22Rv1 (cell line): ENCODE measurements around the gene ST13.
"Not testable (repeated sequence)": the region's sequence is repeated elsewhere in the genome, so short reads cannot be mapped to it uniquely, and the experiment has no call there.

Experiments used
- H3K27ac ChIP-seq: fragments of 450-650 bp; 2 replicates; pipeline ENCODE4 v1.5.1; 2017
- CTCF ChIP-seq: fragments of 450-650 bp; IDR thresholded peaks from 2 replicates; pipeline ENCODE4 v1.5.1; 2017; ENCODE audit warnings: mild to moderate bottlenecking
- ZFX ChIP-seq: fragments of 450-650 bp; IDR thresholded peaks from 2 replicates; pipeline ENCODE4 v1.6.1; 2017; ENCODE audit warnings: antibody characterized with exemption, borderline replicate concordance

Gene ST13

GRCh38 chr22:40877488-40877887 lies 21.0 kb upstream of the ST13 start:
- no peak overlapping the region for H3K27ac ChIP-seq
- TF ChIP-seq CTCF (no peak), ZFX (no peak)

GRCh38 chr22:40876907-40877306 lies 20.5 kb upstream of the ST13 start:
- no peak overlapping the region for H3K27ac ChIP-seq
- TF ChIP-seq CTCF, result no peak
- TF ChIP-seq ZFX, result no peak

GRCh38 chr22:40875111-40875510 lies 18.7 kb upstream of the ST13 start:
- TF ChIP-seq CTCF (no peak), ZFX (no peak)
- no peak overlapping the region for H3K27ac ChIP-seq

- no peak for TF ChIP-seq CTCF
- no peak for TF ChIP-seq ZFX
- no peak overlapping the region for H3K27ac ChIP-seq
Measured at GRCh38 chr22:40874016-40874415, 17.6 kb upstream of the ST13 start.

GRCh38 chr22:40868379-40868778 lies 11.9 kb upstream of the ST13 start:
- H3K27ac ChIP-seq, result not testable (repeated sequence)

- H3K27ac ChIP-seq, result no peak overlapping the region
- no peak for TF ChIP-seq CTCF
- TF ChIP-seq ZFX, result no peak
Measured at GRCh38 chr22:40867109-40867508, 10.7 kb upstream of the ST13 start.

- no peak for TF ChIP-seq ZFX
- no peak for TF ChIP-seq CTCF
- H3K27ac ChIP-seq, result no peak overlapping the region
Measured at GRCh38 chr22:40862537-40862936, 6.1 kb upstream of the ST13 start.

GRCh38 chr22:40862013-40862412 lies 5.6 kb upstream of the ST13 start, which contains the start of gene DNAJB7:
DNAJB7 (minus strand) TSS chr22:40862113; CDS start chr22:40861994, 119 bp downstream.
- no peak within 1 kb of the TSS for H3K27ac ChIP-seq
- TF ChIP-seq ZFX (no peak), CTCF (no peak)
